ENCODE data around the gene ANXA11. TPM values are rescaled to one million over a fixed set of nuclear protein-coding genes. Genes with fewer than 3 reads are reported as not detected.

Gene ANXA11
- total and polyA plus RNA-seq, 2 experiments from 2014 or later, result 42.3 to 70.0 TPM

DNA sequence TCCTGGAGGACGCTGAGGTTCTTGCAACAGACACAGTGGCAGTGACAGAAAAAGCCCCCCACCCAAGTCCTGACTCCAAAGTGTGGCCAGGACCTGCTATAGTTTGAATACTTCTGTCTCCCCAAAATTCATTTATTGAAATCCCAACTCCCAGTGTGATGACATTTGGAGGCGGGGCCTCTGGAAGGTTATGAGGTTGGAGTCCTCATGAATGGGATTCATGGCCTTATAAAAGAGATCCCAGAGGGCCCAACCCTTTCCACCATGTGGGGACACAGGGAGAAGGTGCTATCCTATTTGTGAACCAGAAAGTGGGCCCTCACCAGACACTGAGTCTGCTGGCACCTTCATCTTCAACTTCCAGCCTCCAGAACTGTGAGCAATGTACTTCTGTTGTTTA lies 18.3 kb downstream of the ANXA11 start (continued):
- TF ChIP-seq ZNF462 (CRISPR knock-in tag; IDR thresholded peaks at IDR 0.05), result no peak
- TF ChIP-seq EZH2 (IDR thresholded peaks at IDR 0.05; ENCODE audit: low read depth, unreplicated experiment), result no peak

GRCh38 chr10:80186364-80187012 lies 18.8 kb downstream of the ANXA11 start:
- no peak overlapping the region for H2AFZ ChIP-seq
- Mint-ChIP-seq H3K4me3 (no peak overlapping the region), H3K27ac (no peak overlapping the region), H3K36me3 (ENCODE audit: low read depth) (no peaks in the 10 kb centered on the region), H3K4me1 (peaks cover 20% of the 10 kb centered on the region), H3K27me3 (ENCODE audit: insufficient read depth, low read depth, poor library complexity) (no peaks in the 10 kb centered on the region), H3K9me3 (no peaks in the 10 kb centered on the region)
- H3K27ac ChIP-seq (ENCODE audit: low read depth), result no peak overlapping the region
- no peak for DNase-seq (ENCODE audit: low spot score)
- no peaks in the 10 kb centered on the region; the same call in 1 of the 2 replicates for H3K4me1 ChIP-seq (ENCODE audit: insufficient read depth)
- no peaks in the 10 kb centered on the region for H3F3A ChIP-seq (replicated peaks; ENCODE audit: low read depth)
- peak; percentile 77 for ATAC-seq
- peaks cover 53% of the 10 kb centered on the region for H3K79me2 ChIP-seq (replicated peaks; ENCODE audit: insufficient read depth)
- H3K36me3 ChIP-seq (ENCODE audit: insufficient read depth), result no peaks in the 10 kb centered on the region
- no peak overlapping the region for H3K4me3 ChIP-seq
- H3K4me2 ChIP-seq, result no peak overlapping the region
- no peaks in the 10 kb centered on the region for H3K27me3 ChIP-seq (ENCODE audit: insufficient read depth)
- H4K20me1 ChIP-seq (replicated peaks; ENCODE audit: insufficient read depth), result peaks cover 15% of the 10 kb centered on the region
- no peaks in the 10 kb centered on the region; the same call in 1 of the 2 replicates for H3K9me2 ChIP-seq (ENCODE audit: insufficient read depth)
- TF ChIP-seq STAT1 (IDR thresholded peaks at IDR 0.05; ENCODE audit: unreplicated experiment), result no peak
- TF ChIP-seq, protein P1, sequence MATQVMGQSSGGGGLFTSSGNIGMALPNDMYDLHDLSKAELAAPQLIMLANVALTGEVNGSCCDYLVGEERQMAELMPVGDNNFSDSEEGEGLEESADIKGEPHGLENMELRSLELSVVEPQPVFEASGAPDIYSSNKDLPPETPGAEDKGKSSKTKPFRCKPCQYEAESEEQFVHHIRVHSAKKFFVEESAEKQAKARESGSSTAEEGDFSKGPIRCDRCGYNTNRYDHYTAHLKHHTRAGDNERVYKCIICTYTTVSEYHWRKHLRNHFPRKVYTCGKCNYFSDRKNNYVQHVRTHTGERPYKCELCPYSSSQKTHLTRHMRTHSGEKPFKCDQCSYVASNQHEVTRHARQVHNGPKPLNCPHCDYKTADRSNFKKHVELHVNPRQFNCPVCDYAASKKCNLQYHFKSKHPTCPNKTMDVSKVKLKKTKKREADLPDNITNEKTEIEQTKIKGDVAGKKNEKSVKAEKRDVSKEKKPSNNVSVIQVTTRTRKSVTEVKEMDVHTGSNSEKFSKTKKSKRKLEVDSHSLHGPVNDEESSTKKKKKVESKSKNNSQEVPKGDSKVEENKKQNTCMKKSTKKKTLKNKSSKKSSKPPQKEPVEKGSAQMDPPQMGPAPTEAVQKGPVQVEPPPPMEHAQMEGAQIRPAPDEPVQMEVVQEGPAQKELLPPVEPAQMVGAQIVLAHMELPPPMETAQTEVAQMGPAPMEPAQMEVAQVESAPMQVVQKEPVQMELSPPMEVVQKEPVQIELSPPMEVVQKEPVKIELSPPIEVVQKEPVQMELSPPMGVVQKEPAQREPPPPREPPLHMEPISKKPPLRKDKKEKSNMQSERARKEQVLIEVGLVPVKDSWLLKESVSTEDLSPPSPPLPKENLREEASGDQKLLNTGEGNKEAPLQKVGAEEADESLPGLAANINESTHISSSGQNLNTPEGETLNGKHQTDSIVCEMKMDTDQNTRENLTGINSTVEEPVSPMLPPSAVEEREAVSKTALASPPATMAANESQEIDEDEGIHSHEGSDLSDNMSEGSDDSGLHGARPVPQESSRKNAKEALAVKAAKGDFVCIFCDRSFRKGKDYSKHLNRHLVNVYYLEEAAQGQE (IDR thresholded peaks at IDR 0.05; ENCODE audit: unreplicated experiment), result no peak
- no peak for TF ChIP-seq CREB1 (CRISPR knock-in tag; IDR thresholded peaks at IDR 0.05; ENCODE audit: low read depth)
- no peak for TF ChIP-seq POLR2AphosphoS5 (IDR thresholded peaks at IDR 0.05; ENCODE audit: low read depth)

All from GM23338 (cell line).